Measurements from ENCODE around the gene ACADS. TPM values are rescaled to one million over a fixed set of nuclear protein-coding genes. Genes with fewer than 3 reads are reported as not detected.

The ACADS gene
- total RNA-seq, 4 donors from 2014 or later: 30.5 to 55.1 (median 40.3) TPM

GRCh38 chr12:120766566-120766965 lies 40.9 kb downstream of the ACADS start:
- H3K27ac ChIP-seq: no peak overlapping the region
- 90 to 100% methylated on average over 2 to 3 of the region's 5 CpGs for WGBS, 2 donors (ENCODE audit: low coverage in 1 of 2)
- no peak for TF ChIP-seq POLR2AphosphoS5 (IDR thresholded peaks at IDR 0.05)
- no peak for TF ChIP-seq EP300 (IDR thresholded peaks at IDR 0.05)
- no peak for TF ChIP-seq POLR2A (IDR thresholded peaks at IDR 0.05)
- no peak for TF ChIP-seq CTCF (IDR thresholded peaks at IDR 0.05)
- H3K4me3 ChIP-seq: no peak overlapping the region
- peaks cover 0 to 9% (median 0%) of the 10 kb centered on the region in 3 donors for H3K4me1 ChIP-seq
- H3K27me3 ChIP-seq: no peaks in the 10 kb centered on the region
- ATAC-seq: no peak
- H3K9me3 ChIP-seq: no peaks in the 10 kb centered on the region
- H3K36me3 ChIP-seq: peaks cover 0 to 85% of the 10 kb centered on the region in 2 donors

- 63 to 78% methylated on average over 4 to 8 of the region's 11 CpGs for WGBS, 2 donors (ENCODE audit: low coverage in 1 of 2)
- H3K27me3 ChIP-seq: no peaks in the 10 kb centered on the region
- TF ChIP-seq EP300 (IDR thresholded peaks at IDR 0.05): no peak
- TF ChIP-seq CTCF (IDR thresholded peaks at IDR 0.05): no peak
- TF ChIP-seq POLR2AphosphoS5 (IDR thresholded peaks at IDR 0.05): no peak
- TF ChIP-seq POLR2A (IDR thresholded peaks at IDR 0.05): no peak
- H3K36me3 ChIP-seq: peaks cover 0 to 87% of the 10 kb centered on the region in 2 donors
- no peak overlapping the region for H3K27ac ChIP-seq
- H3K9me3 ChIP-seq: no peaks in the 10 kb centered on the region
- no peak for ATAC-seq
- H3K4me1 ChIP-seq: peaks cover 0 to 1% (median 0%) of the 10 kb centered on the region in 3 donors
- no peak overlapping the region for H3K4me3 ChIP-seq
These were observed 41.7 kb downstream of the ACADS start for GRCh38 chr12:120767071-120768024.

- no peak for TF ChIP-seq CTCF (IDR thresholded peaks at IDR 0.05)
- no peak for TF ChIP-seq POLR2AphosphoS5 (IDR thresholded peaks at IDR 0.05)
- TF ChIP-seq POLR2A (IDR thresholded peaks at IDR 0.05): no peak
- H3K9me3 ChIP-seq: no peaks in the 10 kb centered on the region
- H3K36me3 ChIP-seq: peaks cover 0 to 61% of the 10 kb centered on the region in 2 donors
- peaks cover 0 to 5% (median 0%) of the 10 kb centered on the region in 3 donors for H3K4me1 ChIP-seq
- no peak overlapping the region for H3K27ac ChIP-seq
- no peak for ATAC-seq
- H3K4me3 ChIP-seq: no peak overlapping the region
- no peaks in the 10 kb centered on the region for H3K27me3 ChIP-seq
- WGBS, 2 donors (ENCODE audit: low coverage in 1 of 2): 86 to 87% methylated on average over 11 of the region's 11 CpGs
These were observed 45.5 kb downstream of the ACADS start for GRCh38 chr12:120771097-120771496.

GRCh38 chr12:120774169-120774916 lies 48.7 kb downstream of the ACADS start:
- H3K4me3 ChIP-seq: no peak overlapping the region
- TF ChIP-seq EP300 (IDR thresholded peaks at IDR 0.05) (no peak), POLR2AphosphoS5 (IDR thresholded peaks at IDR 0.05) (no peak)
- no peak for ATAC-seq
- no peaks in the 10 kb centered on the region for H3K27me3 ChIP-seq
- WGBS, 2 donors (ENCODE audit: low coverage in 1 of 2): 77 to 100% methylated on average over 1 to 7 of the region's 7 CpGs
- H3K36me3 ChIP-seq: peaks cover 0 to 39% of the 10 kb centered on the region in 2 donors
- no peak overlapping the region for H3K27ac ChIP-seq
- H3K9me3 ChIP-seq: no peaks in the 10 kb centered on the region
- peaks cover 0 to 5% (median 0%) of the 10 kb centered on the region in 3 donors for H3K4me1 ChIP-seq

GRCh38 chr12:120775862-120776552 lies 50.4 kb downstream of the ACADS start:
- Histone ChIP-seq H3K36me3 (peaks cover 0 to 44% of the 10 kb centered on the region in 2 donors), H3K9me3 (no peaks in the 10 kb centered on the region), H3K4me1 (peaks cover 0 to 5% (median 0%) of the 10 kb centered on the region in 3 donors), H3K27ac (no peak overlapping the region), H3K27me3 (no peaks in the 10 kb centered on the region), H3K4me3 (no peak overlapping the region)
- TF ChIP-seq POLR2A (IDR thresholded peaks at IDR 0.05) (no peak), EP300 (IDR thresholded peaks at IDR 0.05) (no peak), POLR2AphosphoS5 (IDR thresholded peaks at IDR 0.05) (no peak), CTCF (IDR thresholded peaks at IDR 0.05) (no peak)
- WGBS, 2 donors (ENCODE audit: low coverage in 1 of 2): 80 to 84% methylated on average over 7 of the region's 7 CpGs
- ATAC-seq: no peak
